A673 (cell line): Measurements from ENCODE around the gene DNAI2.

Experiments used
- EZH2 ChIP-seq: fragments of 200-600 bp; sonication (generic); IDR thresholded peaks from 2 replicates; pipeline ENCODE4 v1.6.1; 2017; ENCODE audit warnings: borderline replicate concordance, low read depth, mild to moderate bottlenecking, mixed read lengths, antibody characterized with exemption, low read length; ENCODE audit not compliant: poor library complexity, severe bottlenecking
- TF ChIP-seq, protein P1 (sequence below): fragments of 300-800, 200-600 bp; sonication (generic); conservative IDR thresholded peaks from 2 replicates; pipeline ENCODE4 v1.5.1; 2017; ENCODE audit warnings: low read depth, mild to moderate bottlenecking, antibody characterized with exemption, low read length, moderate library complexity, mixed read lengths

DNA sequence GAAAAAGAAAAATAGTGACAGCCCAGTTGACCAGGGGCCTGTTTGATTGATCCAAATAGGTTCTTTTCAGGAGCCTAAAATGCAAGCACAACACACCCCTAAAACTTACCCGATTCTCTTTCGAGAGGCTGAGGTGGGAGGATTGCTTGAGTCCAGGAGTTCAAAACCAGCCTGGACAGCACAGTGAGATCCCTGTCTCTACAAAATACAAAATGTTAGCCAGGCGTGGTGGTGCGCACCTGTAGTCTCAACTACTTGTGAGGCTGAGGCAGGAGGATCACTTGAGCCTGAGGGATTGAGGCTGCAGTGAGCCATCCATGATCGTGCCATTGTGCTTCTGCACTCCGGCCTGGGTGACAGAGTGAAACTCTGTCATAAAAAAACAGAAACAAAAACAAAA is 50.5 kb downstream of the DNAI2 start:
- TF ChIP-seq, protein P1, sequence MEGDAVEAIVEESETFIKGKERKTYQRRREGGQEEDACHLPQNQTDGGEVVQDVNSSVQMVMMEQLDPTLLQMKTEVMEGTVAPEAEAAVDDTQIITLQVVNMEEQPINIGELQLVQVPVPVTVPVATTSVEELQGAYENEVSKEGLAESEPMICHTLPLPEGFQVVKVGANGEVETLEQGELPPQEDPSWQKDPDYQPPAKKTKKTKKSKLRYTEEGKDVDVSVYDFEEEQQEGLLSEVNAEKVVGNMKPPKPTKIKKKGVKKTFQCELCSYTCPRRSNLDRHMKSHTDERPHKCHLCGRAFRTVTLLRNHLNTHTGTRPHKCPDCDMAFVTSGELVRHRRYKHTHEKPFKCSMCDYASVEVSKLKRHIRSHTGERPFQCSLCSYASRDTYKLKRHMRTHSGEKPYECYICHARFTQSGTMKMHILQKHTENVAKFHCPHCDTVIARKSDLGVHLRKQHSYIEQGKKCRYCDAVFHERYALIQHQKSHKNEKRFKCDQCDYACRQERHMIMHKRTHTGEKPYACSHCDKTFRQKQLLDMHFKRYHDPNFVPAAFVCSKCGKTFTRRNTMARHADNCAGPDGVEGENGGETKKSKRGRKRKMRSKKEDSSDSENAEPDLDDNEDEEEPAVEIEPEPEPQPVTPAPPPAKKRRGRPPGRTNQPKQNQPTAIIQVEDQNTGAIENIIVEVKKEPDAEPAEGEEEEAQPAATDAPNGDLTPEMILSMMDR, result no peak
- no peak for TF ChIP-seq EZH2
